GM12873 (cell line): Measurements from ENCODE around the gene SCP2D1.
A peak's percentile ranks its signal among the peaks of the same experiment; 100 is the strongest.

Experiments
- CTCF ChIP-seq: IDR thresholded peaks from 2 replicates; pipeline ENCODE4 v1.5.1; 2012; ENCODE audit warnings: low read depth, mild to moderate bottlenecking, moderate library complexity, low read length, control low read depth; ENCODE audit not compliant: insufficient read depth; ENCODE audit errors: missing control alignments

Gene SCP2D1

GRCh38 chr20:18781509-18781908, 32.1 kb upstream of the SCP2D1 start:
- no peak for TF ChIP-seq CTCF

DNA sequence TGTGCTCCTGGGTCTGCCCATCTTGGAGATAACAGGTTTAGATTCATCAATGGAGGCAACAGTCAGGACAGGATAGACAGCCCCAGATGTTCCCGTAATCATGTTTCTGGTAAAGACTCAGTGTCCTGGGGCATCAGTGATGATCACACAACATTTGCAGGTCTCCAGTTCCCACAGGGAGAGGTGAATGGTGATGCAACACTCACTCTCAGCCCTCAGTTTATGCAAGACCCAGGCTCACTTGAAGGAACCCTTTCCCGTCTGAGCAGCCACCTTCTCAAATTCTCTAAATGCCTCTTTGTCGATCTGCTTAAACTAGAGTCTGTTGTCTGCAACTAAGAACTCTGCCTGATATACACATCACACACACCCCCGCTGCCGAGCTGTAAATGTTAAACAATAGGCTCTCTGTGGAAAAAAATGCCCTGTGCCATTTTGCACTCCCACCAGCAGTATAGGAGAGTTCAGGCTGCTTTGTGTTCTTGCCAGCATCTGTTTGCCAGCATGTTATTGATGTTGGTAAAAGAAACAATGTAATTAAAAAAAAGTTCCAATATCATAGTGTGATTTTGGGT, 30.1 kb upstream of the SCP2D1 start:
- no peak for TF ChIP-seq CTCF

DNA sequence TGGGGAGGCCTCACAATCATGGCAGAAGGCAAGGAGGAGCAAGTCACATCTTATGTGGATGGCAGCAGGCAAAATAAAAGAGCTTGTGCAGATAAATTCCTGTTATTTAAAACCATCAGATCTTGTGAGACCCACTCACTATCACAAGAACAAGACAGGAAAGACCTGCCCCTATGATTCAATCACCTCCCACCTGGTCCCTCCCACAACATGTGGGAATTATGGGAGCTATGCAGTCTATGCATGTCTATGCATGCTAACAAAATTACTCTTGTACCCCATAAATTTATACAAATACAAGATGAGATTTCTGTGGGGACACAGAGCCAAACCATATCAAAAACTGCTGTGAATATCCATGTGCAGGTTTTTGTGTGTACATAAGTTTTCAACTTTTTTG, 25.6 kb upstream of the SCP2D1 start:
- TF ChIP-seq CTCF, result no peak

DNA sequence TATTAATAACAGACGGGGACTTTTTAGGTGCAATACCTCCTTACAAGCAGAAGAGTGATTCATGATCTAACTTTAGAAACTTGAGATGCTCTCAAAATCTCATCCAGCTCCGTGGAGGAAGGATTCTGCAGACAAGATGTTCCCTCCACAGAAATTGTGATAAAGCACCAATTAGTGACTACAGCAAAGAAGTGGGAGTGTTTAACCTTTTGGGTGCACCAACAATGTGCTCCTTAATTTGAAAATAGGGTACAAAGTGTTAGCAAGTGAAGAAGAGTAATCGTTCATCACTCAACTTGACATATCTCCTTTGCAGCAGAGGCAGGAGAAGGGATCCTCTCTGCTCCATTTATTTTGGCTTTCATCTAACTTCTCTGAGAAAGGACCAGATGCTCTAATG, 22.8 kb upstream of the SCP2D1 start:
- no peak for TF ChIP-seq CTCF

GRCh38 chr20:18793625-18794427, 19.8 kb upstream of the SCP2D1 start:
- peak; percentile 37 for TF ChIP-seq CTCF

- no peak for TF ChIP-seq CTCF
Measured at GRCh38 chr20:18794428-18794787, 19.2 kb upstream of the SCP2D1 start.

DNA sequence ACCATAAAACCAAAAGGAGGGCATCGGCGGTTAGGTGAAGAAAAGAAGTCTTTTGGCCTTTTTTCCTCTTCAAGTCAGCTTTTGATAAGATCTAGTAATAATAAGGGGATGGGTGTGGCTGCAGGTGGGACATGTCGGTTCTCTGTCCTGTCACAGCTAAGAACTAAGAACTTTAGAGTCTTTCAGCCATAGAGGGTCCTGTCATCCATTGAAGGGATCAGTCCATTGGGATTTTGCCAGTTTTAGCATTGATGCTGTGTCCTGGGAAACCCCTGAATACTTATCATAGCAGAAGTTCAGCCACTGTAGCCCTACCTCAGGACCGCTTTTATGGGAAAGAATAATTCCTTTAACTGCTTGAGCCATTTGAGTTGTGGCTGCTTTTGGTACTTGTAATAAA, 18.2 kb upstream of the SCP2D1 start:
- TF ChIP-seq CTCF, result no peak
